K562 (cell line): ENCODE results near the gene STMP1. TPM values are rescaled to one million over a fixed set of nuclear protein-coding genes. Genes with fewer than 3 reads are reported as not detected.

Source experiments
- ATAC-seq: fragments of 200-7000 bp; cut with Tn5 transposase; 3 replicates; pipeline ENCODE4 v1.9.1; 2020; ENCODE audit warnings: moderate library complexity
- BruUV-seq: library from RNA; stranded (reverse); fragments of 400-500 nt; replicated peaks from 2 replicates; lab custom pipeline; 2021; lab: Mats Ljungman, UMichigan
- CTCF ChIA-PET: fragments of 300-600 bp; formaldehyde crosslinking; extraction: SDS; loops from one replicate; lab custom pipeline; 2021; ENCODE audit warnings: low intra/inter-chr PET ratio; lab: Yijun Ruan, JAX
- POLR2A ChIA-PET: fragments of 300-600, 350-650 bp; sonication (Branson Sonifier 250); formaldehyde crosslinking; extraction: SDS; loops from one replicate; lab custom pipeline; 2021; ENCODE audit warnings: antibody characterized with exemption, inconsistent platforms; lab: Yijun Ruan, JAX
- DNase-seq, 4 experiments: peaks; one replicate each; pipeline versions ENCODE4 v3.0.0 to v3.0.0-alpha.2; 2011 to 2018; ENCODE audit warnings: low spot score in 3 of 4, mixed read lengths in 3 of 4; ENCODE audit errors: extremely low read depth in 1 of 4
- FAIRE-seq: peaks from 2 replicates; lab custom pipeline; 2011; peaks lifted over from hg19 to GRCh38; lab: Jason Lieb, UNC
- H2AFZ ChIP-seq: 2 replicates; pipeline ENCODE4 v1.6.0; 2011; ENCODE audit warnings: low read depth, low read length, control low read depth, inconsistent platforms
- H3K27ac ChIP-seq: fragments of 200-600 bp; 3 replicates; pipeline ENCODE4 v1.8.0; 2011; ENCODE audit warnings: low read depth, mild to moderate bottlenecking, control low read depth, inconsistent platforms, low read length, moderate library complexity, mixed read lengths; ENCODE audit errors: extremely low read depth
- H3K27me3 ChIP-seq, 2 experiments: fragments of 300-600 bp in 1 of 2; 2 replicates in 1 of 2; 3 replicates in 1 of 2; pipeline versions ENCODE4 v1.6.0 to v1.8.0; 2011; ENCODE audit warnings: inconsistent platforms in 2 of 2, low read length in 2 of 2, mild to moderate bottlenecking in 1 of 2, mixed read lengths in 1 of 2, moderate library complexity in 1 of 2; ENCODE audit not compliant: control insufficient read depth in 2 of 2, insufficient read depth in 2 of 2
- H3K36me3 ChIP-seq: fragments of 300-600 bp; 3 replicates; pipeline ENCODE4 v1.8.0; 2011; ENCODE audit warnings: mild to moderate bottlenecking, low read length, inconsistent platforms; ENCODE audit not compliant: control insufficient read depth, insufficient read depth
- H3K4me1 ChIP-seq, 2 experiments: fragments of 200-600 bp in 1 of 2; replicated peaks in 1 of 2; 2 replicates in 1 of 2; 3 replicates in 1 of 2; pipeline versions ENCODE4 v1.5.1 to v1.8.0; 2011; ENCODE audit warnings: inconsistent platforms in 2 of 2, low read length in 2 of 2, mild to moderate bottlenecking in 1 of 2, mixed read lengths in 1 of 2, moderate library complexity in 1 of 2; ENCODE audit not compliant: control insufficient read depth in 2 of 2, insufficient read depth in 2 of 2
- H3K4me2 ChIP-seq: 2 replicates; pipeline ENCODE4 v1.6.1; 2011; ENCODE audit warnings: low read length, control low read depth, inconsistent platforms, mixed read lengths; ENCODE audit not compliant: insufficient read depth
- H3K4me3 ChIP-seq: fragments of 200-600 bp; sonication (generic), shearing (Covaris generic); 2 replicates; pipeline ENCODE4 v1.5.1; 2016; ENCODE audit warnings: control low read depth, inconsistent platforms
- H3K79me2 ChIP-seq: fragments of 200-600 bp; 3 replicates; pipeline ENCODE4 v1.8.0; 2011; ENCODE audit warnings: low read length, inconsistent platforms; ENCODE audit not compliant: control insufficient read depth, insufficient read depth
- H3K9ac ChIP-seq, 2 experiments: 2 replicates each; pipeline versions ENCODE4 v1.6.0 to v1.6.1; 2011; ENCODE audit warnings: low read depth in 2 of 2, low read length in 2 of 2, control low read depth in 1 of 2, inconsistent platforms in 1 of 2, mild to moderate bottlenecking in 1 of 2, mixed read lengths in 1 of 2; ENCODE audit not compliant: insufficient read depth in 1 of 2
- H3K9me1 ChIP-seq: one replicate; pipeline ENCODE4 v1.6.0; 2011; ENCODE audit warnings: inconsistent platforms, mild to moderate bottlenecking, low read length, moderate library complexity; ENCODE audit not compliant: control insufficient read depth, insufficient read depth
- H3K9me3 ChIP-seq: replicated peaks from 2 replicates; pipeline ENCODE4 v1.5.1; 2011; ENCODE audit warnings: low read depth, low read length, inconsistent platforms; ENCODE audit not compliant: control insufficient read depth, insufficient read depth
- H4K20me1 ChIP-seq: replicated peaks from 2 replicates; pipeline ENCODE4 v1.6.1; 2011; ENCODE audit warnings: low read length, inconsistent platforms, mixed read lengths; ENCODE audit not compliant: control insufficient read depth, insufficient read depth
- ATF1 ChIP-seq, 2 experiments: fragments of 450-650 bp in 1 of 2; IDR thresholded peaks; 2 replicates each; pipeline ENCODE4 v1.6.1; 2016; ENCODE audit warnings: missing compliant biosample characterization in 1 of 2, missing genetic modification characterization in 1 of 2
- CREM ChIP-seq: IDR thresholded peaks from 2 replicates; pipeline ENCODE4 v1.6.1; 2014; ENCODE audit warnings: antibody characterized with exemption, low read depth
- GATAD2A ChIP-seq: fragments of 450-650 bp; IDR thresholded peaks from 2 replicates; pipeline ENCODE4 v1.6.1; 2017
- GTF2E2 ChIP-seq: fragments of 200-800 bp; sonication (Bioruptor generic); IDR thresholded peaks from 2 replicates; pipeline ENCODE4 v1.6.1; 2016; ENCODE audit warnings: missing genetic modification characterization, missing compliant biosample characterization
- KDM4B ChIP-seq, 2 experiments: fragments of 450-650 bp in 1 of 2; sonication (generic) in 1 of 2; IDR thresholded peaks; 2 replicates each; pipeline ENCODE4 v1.6.1; 2016 to 2017; ENCODE audit warnings: borderline replicate concordance in 2 of 2, antibody characterized with exemption in 1 of 2, low read depth in 1 of 2, mild to moderate bottlenecking in 1 of 2
- KHSRP ChIP-seq: fragments of 450-650 bp; IDR thresholded peaks from 2 replicates; pipeline ENCODE4 v1.6.1; 2017
- NR1H2 ChIP-seq: sonication (generic); formaldehyde crosslinking; IDR thresholded peaks from 2 replicates; pipeline ENCODE4 v1.4.0; 2020; ENCODE audit warnings: mild to moderate bottlenecking, missing genetic modification reagents
- PTTG1 ChIP-seq: fragments of 450-650 bp; IDR thresholded peaks from 2 replicates; pipeline ENCODE4 v1.6.1; 2016; ENCODE audit warnings: low read depth, mild to moderate bottlenecking, missing genetic modification characterization, missing compliant biosample characterization
- RAD51 ChIP-seq: fragments of 450-650 bp; IDR thresholded peaks from 2 replicates; pipeline ENCODE4 v1.7.1; 2016; ENCODE audit warnings: low read depth, mild to moderate bottlenecking, borderline replicate concordance
- RFX1 ChIP-seq: fragments of 450-650 bp; IDR thresholded peaks from 2 replicates; pipeline ENCODE4 v1.6.1; 2016; ENCODE audit warnings: mild to moderate bottlenecking, moderate library complexity
- SIN3B ChIP-seq: fragments of 450-650 bp; IDR thresholded peaks from 2 replicates; pipeline ENCODE4 v1.6.1; 2017; ENCODE audit warnings: low read depth, mild to moderate bottlenecking, moderate library complexity
- ZNF121 ChIP-seq: sonication (generic); formaldehyde crosslinking; conservative IDR thresholded peaks from 2 replicates; pipeline ENCODE4 v1.8.0; 2022; ENCODE audit warnings: missing genetic modification reagents
- ZNF384 ChIP-seq: IDR thresholded peaks from 2 replicates; pipeline ENCODE4 v1.6.1; 2012; ENCODE audit warnings: low read depth, low read length, improper control_type of control experiment
- WGBS: fragments of 100-300 bp; shearing (Covaris generic); methylation state at CpG from one replicate; pipeline ENCODE4 v1.1.6; 2016; ENCODE audit warnings: low coverage, mixed read lengths; ENCODE audit not compliant: insufficient coverage; ENCODE audit errors: missing lambda C conversion rate; 5-methylcytosine and 5-hydroxymethylcytosine counted together
- in situ Hi-C: fragments of 300-500 bp; cut with MboI; formaldehyde crosslinking; loops from 4 replicates; pipeline ENCODE4 v1.15.0; 2018; ENCODE audit warnings: inconsistent platforms, mixed read lengths
- intact Hi-C: fragments of 100-400 bp; cut with micrococcal nuclease; formaldehyde crosslinking; loops from 2 replicates; pipeline ENCODE4 v1.14.2; 2022
- polyA plus RNA-seq, 8 experiments: library from polyadenylated mRNA; depleted of rRNA in 4 of 8; stranded (reverse) in 5 of 8; unstranded in 3 of 8; fragments of >200 nt; fragmentation: Nextera tagmentation in 2 of 8; fragmentation: Illumina TruSeq in 1 of 8; extraction: Ambion mirVana in 2 of 8; extraction: Trizol in 1 of 8; gene quantifications; 2 replicates each; pipeline versions ENCODE4 v1.2.1 to v1.2.3, GENCODE V29; 2011 to 2014; ENCODE audit warnings: inconsistent platforms in 1 of 8, missing spikeins in 1 of 8
- total RNA-seq, 7 experiments: library from RNA; depleted of rRNA in 6 of 7; stranded (reverse); fragments of >200 nt in 6 of 7; fragmentation: Illumina TruSeq in 2 of 7; extraction: Trizol in 2 of 7; gene quantifications; 2 replicates each; pipeline versions ENCODE4 v1.2.1 to v1.2.3, GENCODE V29; 2011 to 2021; ENCODE audit warnings: low replicate concordance in 1 of 7

The STMP1 gene
- total and polyA plus RNA-seq, 9 of the 15 experiments (the other 6 are each of a cell fraction or from before 2014, with no cell fraction given): 10.6 to 249 (median 56.8) TPM

DNA sequence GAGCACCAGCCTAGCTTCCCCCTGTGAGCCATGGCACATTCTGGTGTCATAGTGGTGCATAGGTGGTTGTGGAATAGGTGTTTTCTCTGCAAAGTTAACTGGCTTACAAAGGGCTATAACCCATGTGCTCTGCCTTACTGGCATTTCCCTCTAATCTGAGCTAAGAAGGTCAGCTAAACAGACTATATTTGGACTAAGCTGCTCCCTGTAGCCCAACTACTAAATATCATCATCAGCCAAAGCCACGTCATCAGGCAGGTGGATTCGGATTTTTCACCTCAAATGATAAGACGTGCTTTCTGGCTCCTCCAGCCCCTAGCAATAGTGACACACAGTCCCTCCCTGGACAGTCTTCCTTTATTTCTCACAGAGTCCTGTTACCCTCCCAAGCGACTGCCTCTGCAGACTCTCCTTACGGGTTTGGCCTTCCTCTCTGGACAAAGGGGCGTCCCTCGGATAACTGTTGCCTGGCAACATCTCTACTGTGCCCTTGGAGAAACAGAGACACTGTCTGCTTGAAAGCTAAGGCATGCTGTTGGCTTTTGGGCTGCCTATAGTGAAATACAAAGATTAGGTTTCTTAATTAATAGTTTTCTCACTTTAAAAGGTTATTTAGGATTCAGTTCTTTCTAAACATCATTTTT lies 56.6 kb downstream of the STMP1 start:
- Histone ChIP-seq H3K79me2 (no peaks in the 10 kb centered on the region), H3K27ac (no peak overlapping the region), H3K36me3 (no peaks in the 10 kb centered on the region), H4K20me1 (no peaks in the 10 kb centered on the region), H3K27me3 (peaks cover 27 to 43% of the 10 kb centered on the region in 2 experiments; a peak in 4 of 5 replicates), H2AFZ (no peak overlapping the region), H3K4me1 (peaks cover 6 to 9% of the 10 kb centered on the region in 2 experiments; a peak in 4 of 5 replicates), H3K4me2 (no peak overlapping the region), H3K9me3 (no peaks in the 10 kb centered on the region), H3K9me1 (no peaks in the 10 kb centered on the region), H3K9ac (no peak overlapping the region), H3K4me3 (no peak overlapping the region)
- ChIA-PET CTCF (no interaction called here), POLR2A (interaction anchor here (0.6 to 1.4 kb wide), 3 partner anchors 9 to 245 kb away, joined by 3 to 5 read pairs (median 5); partner anchors contain the start of gene SLC13A4)
- WGBS: 5% methylated on average over 7 of the region's 7 CpGs
- BruUV-seq: no TSS peak
- TF ChIP-seq SIN3B (no peak), GTF2E2 (tag) (no peak), CREM (peak; percentile 44; the same call in 1 of the 2 replicates), RFX1 (peak; percentile 73), RAD51 (no peak), KHSRP (no peak), ZNF384 (no peak), KDM4B (IDR thresholded peaks at IDR 0.05; ENCODE audit: borderline replicate concordance in 2 of 2, low read depth in 1 of 2) (no peak), ATF1 (CRISPR knock-in tag; IDR thresholded peaks at IDR 0.05) (no peak), ATF1 (tag; IDR thresholded peaks at IDR 0.05) (peak; percentile 36; the same call in 1 of the 2 replicates), NR1H2 (CRISPR knock-in tag) (no peak), ZNF121 (CRISPR knock-in tag) (no peak), GATAD2A (no peak), PTTG1 (tag) (no peak)
- 0 out of 3 replicates have a peak, but pooled peaks have one; percentile 7 for ATAC-seq
- no peak for FAIRE-seq
- no peak for DNase-seq
- in situ Hi-C loops (no loop called here), intact Hi-C loops (no loop called here)
